GM19438 (cell line): Measurements from ENCODE around the gene CLDN6.
"Not testable (repeated sequence)": the region's sequence is repeated elsewhere in the genome, so short reads cannot be mapped to it uniquely, and the experiment has no call there.

ENCODE experiments used
- ATAC-seq: cut with Tn5 transposase; IDR thresholded peaks from one replicate; pipeline ENCODE4 v1.9.1; 2021; ENCODE audit warnings: low read depth; ENCODE audit not compliant: unreplicated experiment

Gene CLDN6

GRCh38 chr16:3052571-3053329 lies 34.8 kb upstream of the CLDN6 start:
- not testable (repeated sequence) for ATAC-seq

DNA sequence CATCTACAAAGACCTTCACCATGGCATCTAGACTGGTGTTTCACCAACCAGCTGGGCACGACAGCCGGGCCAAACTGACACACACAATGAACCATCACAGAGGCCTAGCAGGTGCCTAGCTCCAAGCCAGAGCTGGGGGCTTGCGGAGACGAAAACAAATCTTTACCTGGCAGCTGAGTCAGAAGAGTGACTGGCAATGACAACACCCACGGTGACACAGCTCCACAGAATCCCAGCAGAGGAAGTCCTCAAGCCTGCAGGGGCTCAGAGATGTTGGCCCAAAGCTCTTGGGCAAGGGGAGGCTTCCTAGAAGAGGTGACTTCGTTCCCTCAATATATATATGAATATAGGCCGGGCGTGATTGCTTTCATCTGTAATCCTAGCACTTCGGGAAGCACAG lies 33.5 kb upstream of the CLDN6 start:
- ATAC-seq, result no peak

DNA sequence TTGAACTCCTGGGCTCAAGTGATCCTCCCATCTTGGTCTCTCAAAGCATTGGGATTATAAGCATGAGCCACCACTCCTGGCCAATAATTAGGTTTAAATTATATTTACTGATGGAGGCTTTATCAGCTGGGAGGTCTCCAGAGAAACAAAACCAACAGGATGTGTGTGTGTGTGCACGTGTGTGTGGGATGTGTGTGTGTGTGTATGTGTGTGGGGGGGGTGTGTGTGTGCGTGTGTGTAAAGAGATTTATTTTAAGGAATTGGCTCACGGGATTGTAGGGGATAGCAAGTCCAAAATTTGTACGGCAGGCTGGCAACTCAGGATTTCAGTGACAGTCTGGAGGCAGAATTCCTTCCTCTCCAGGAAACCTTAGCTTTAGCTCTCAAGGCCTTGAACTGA lies 33.0 kb upstream of the CLDN6 start:
- ATAC-seq, result no peak

- no peak for ATAC-seq
Observed at GRCh38 chr16:3050487-3050886, 32.5 kb upstream of the CLDN6 start.

DNA sequence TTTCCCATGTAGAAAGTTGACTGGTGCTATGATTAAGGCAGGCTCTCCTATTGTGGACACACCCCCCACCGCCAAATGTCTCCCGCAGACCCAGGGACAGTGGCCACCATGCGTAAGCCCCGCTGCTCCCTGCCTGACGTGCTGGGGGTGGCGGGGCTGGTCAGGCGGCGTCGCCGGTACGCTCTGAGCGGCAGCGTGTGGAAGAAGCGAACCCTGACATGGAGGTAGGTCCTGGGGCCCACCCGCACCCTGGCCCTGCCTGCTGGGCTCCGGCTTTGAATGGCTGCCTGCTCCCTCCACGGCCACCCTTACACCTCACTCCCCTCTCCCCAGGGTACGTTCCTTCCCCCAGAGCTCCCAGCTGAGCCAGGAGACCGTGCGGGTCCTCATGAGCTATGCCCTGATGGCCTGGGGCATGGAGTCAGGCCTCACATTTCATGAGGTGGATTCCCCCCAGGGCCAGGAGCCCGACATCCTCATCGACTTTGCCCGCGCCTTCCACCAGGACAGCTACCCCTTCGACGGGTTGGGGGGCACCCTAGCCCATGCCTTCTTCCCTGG lies 32.0 kb upstream of the CLDN6 start:
- ATAC-seq, result no peak

DNA sequence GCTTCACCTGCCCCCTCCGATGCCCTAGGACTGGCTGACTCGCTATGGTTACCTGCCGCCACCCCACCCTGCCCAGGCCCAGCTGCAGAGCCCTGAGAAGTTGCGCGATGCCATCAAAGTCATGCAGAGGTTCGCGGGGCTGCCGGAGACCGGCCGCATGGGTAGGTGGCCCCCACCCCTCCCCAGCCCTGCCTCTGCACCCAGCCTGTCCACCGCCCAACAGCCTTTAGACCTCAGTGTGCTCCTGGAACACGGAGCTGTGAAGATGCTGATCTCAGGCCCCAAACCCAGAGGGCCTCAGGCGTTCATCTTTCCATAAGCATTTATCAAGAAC lies 29.4 kb upstream of the CLDN6 start:
- no peak for ATAC-seq

- no peak for ATAC-seq
Observed at GRCh38 chr16:3046641-3047386, 28.8 kb upstream of the CLDN6 start.

DNA sequence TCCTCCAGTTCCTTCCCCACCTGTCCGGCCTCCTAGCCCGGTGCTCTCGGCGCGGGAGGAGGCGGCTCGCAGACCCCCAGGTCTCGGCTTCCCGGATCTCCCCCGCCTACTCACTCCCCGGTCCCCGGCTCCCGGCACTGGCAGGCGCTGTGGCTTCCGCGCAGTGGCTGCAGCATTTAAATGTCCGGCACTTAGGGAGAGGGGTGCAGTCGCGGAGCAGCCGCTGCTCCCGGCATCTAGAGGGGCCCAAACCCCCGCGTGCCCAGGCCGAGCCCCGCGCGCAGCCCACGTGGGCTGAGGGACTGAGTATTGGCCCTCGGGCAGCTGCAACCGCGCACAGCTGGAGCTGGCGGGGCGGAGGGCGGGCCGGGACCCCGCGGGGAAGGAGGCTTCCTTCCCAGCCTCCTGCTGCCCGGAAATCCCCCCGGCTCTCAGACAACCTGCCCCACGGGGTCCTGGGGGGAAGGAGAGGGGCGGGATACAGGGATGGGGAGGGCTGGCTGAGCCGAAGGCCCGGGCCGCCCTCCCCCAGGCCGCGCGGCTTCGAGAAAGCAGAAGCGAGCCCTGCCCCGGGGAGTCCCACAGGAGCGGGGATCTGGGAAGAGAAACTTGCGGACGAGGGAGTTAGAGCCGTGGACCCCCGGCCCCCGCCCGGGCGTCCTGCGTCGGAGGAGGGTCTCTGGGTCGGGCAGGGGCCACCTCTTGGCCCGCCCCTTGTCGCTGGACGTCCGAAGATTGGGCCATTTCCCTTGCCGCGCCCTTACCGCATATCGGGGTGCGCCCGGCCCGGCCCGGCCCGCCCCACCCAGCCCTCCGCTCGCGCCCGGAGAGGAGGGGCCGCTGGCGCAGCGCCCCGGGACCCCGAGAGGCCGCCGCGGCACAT lies 28.0 kb upstream of the CLDN6 start, which contains the start of gene MMP25:
Gene MMP25, plus strand, starts transcription at position 804 of the 883 bp plus-strand sequence. CDS start 357 bp downstream, outside the sequence.
- ATAC-seq, result no peak

- no peak for ATAC-seq
Observed at GRCh38 chr16:3044708-3045107, 26.7 kb upstream of the CLDN6 start.

DNA sequence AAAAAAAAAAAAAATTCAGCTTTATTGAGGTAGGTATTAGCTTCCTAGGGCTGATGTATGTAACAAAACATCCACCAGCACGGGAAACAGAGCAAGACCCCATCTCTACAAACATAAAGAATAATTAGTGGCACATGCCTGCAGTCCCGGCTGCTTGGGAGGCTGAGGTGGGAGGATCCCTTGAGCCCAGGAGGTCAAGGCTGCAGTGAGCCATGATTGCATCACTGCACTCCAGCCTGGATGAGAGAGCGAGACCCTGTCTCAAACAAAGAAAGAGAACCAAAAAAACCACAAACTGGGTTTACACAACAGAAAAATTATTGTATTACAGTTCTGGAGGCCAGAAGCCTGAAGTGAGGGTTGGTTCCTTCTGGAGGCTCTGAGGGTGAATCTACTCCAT lies 24.4 kb upstream of the CLDN6 start:
- no peak for ATAC-seq

- ATAC-seq, result no peak
Observed at GRCh38 chr16:3038896-3039295, 20.9 kb upstream of the CLDN6 start.

- no peak for ATAC-seq
Observed at GRCh38 chr16:3038256-3038655, 20.3 kb upstream of the CLDN6 start.

DNA sequence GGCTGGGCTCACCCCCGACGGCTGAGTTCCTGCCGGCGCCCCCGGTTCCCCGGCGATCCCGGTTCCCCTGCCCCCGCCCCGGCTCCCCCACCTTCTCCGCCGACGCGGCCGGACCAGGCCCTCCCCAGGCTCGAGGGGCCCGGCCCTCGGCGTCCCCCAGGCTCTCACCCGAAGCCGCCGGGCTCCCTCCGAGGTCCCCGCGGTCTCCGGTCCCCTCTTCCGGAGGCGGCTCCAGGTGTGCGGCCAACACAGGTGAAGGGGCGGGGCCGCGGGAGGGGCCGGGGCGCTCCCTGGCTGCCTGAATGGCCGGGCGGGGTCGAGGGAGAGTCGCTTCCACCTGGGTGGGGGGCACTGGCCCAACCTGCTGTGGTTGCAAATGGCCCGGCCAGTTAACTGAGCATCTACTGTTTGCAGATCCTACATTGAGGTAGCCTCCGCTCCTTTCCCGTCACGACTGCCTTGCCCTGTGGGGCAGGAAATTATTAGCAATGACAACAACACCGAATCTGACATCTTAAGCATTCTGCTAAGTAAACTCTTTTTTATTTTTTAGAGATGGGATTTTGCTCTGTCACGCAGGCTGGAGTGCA lies 18.8 kb upstream of the CLDN6 start, which contains the start of gene BICDL2:
Gene BICDL2, minus strand, starts transcription at position 219 of the 590 bp plus-strand sequence. CDS start 1,448 bp downstream, outside the sequence.
- no peak for ATAC-seq

GRCh38 chr16:3035972-3036725 lies 18.2 kb upstream of the CLDN6 start:
- no peak for ATAC-seq

DNA sequence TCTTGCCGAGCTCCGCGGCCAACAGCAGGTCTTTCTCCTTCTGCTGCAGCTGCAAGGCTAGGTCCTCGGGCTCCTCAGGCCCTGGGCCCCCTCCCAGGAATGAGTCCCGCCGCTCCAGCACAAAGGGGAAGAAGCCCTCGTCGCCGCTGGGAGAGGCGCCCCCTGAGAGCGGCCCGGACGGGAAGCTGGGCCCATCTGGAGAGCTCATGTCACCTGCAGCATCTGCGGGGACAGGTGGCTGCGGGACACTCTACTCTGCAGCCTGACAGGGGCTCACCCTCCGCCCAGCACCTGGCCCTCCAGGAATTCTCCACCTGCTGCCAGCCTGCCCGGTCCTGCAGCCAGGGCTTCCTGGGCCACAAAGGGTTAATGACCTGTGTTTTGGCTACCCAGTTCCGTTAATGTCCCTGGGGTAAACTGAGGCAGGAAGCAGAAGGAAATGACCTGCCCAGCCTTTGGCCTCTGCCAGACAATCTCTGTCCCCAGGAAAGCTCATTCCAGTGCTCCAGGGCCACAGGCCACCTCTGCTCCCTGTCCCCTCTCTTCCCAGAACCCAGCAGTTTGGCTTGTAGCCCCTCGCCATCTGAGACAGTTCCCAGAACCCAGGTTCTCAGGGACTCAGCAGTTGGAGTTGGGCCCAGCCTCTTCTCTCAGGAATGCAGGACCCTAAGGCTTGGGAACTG lies 17.4 kb upstream of the CLDN6 start:
- no peak for ATAC-seq

- ATAC-seq, result no peak
Observed at GRCh38 chr16:3032624-3033023, 14.6 kb upstream of the CLDN6 start.

GRCh38 chr16:3030222-3031212 lies 12.5 kb upstream of the CLDN6 start:
- no peak for ATAC-seq
